Measurements from ENCODE around the gene TRABD.
"Not testable (repeated sequence)": the region's sequence is repeated elsewhere in the genome, so short reads cannot be mapped to it uniquely, and the experiment has no call there.

DNA sequence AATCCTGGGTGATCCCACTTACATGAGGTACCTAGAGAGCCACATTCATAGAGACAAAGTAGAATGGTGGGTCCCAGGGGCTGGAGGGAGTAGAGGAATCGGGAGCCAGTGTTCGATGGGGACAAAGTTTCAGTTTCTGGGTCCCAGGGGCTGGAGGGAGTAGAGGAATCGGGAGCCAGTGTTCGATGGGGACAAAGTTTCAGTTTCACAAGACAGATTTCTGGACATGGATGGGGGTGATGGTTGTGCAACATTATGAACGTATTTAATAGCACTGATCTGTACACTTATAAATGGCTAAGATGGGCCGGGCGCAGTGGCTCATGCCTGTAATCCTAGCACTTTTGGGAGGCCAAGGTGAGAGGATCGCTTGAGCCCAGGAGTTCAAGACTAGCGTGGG is 19.3 kb downstream of the TRABD start:
- not testable (repeated sequence) for TF ChIP-seq EP300 (IDR thresholded peaks at IDR 0.05)
- TF ChIP-seq, protein P1, sequence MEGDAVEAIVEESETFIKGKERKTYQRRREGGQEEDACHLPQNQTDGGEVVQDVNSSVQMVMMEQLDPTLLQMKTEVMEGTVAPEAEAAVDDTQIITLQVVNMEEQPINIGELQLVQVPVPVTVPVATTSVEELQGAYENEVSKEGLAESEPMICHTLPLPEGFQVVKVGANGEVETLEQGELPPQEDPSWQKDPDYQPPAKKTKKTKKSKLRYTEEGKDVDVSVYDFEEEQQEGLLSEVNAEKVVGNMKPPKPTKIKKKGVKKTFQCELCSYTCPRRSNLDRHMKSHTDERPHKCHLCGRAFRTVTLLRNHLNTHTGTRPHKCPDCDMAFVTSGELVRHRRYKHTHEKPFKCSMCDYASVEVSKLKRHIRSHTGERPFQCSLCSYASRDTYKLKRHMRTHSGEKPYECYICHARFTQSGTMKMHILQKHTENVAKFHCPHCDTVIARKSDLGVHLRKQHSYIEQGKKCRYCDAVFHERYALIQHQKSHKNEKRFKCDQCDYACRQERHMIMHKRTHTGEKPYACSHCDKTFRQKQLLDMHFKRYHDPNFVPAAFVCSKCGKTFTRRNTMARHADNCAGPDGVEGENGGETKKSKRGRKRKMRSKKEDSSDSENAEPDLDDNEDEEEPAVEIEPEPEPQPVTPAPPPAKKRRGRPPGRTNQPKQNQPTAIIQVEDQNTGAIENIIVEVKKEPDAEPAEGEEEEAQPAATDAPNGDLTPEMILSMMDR (IDR thresholded peaks at IDR 0.05), result not testable (repeated sequence)
